ENCODE measurements around the gene PTMS.

DNA sequence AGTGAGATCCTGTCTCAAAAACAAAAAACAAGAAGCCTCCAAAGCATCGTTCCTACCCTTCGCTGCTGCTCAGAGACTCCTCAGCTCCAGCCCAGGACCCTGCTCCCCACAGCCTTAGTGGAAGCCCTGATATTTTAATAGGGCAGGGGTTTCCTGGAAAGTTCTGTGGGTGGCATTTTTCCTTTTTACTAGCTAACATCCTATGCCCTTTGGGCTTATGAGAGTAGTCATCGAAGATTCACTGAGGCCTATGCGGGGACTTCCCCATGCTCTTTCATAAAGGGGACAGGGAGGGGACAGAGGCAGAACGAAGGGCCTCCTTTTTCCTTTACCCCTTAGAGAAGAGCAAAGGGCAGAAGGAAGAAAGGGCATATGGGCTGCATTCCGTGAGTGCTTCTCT is 14.4 kb downstream of the PTMS start:
- TF ChIP-seq CTCF (IDR thresholded peaks at IDR 0.05) (no peak), POLR2A (IDR thresholded peaks at IDR 0.05) (no peak)

All from sigmoid colon (tissue), 3 donors.